ENCODE data around the gene UBE2M. TPM values are rescaled to one million over a fixed set of nuclear protein-coding genes. Genes with fewer than 3 reads are reported as not detected.

Gene UBE2M
- polyA plus RNA-seq, 1 donor (not counting 4 experiments of a cell fraction or from before 2014, with no cell fraction given) = 82.6 TPM

DNA sequence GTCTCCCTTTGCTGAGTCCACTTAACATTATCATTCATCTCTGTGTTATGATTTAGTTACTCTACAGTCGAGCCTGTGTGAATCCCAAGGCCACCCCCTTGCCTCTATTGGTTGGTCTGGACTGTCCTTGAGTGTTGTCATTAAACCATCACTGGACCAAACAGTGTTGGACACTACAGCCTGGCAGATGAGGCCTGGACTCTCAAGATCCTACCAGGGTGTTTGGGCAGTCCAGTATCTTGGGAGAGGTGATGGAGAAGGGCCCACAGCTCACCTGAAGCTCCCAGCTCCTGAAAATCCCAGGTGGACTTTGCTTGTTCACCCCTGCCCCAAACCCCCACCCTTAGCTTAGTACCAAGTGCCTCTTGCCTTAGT is 7.3 kb downstream of the UBE2M start:
- no peak overlapping the region for H2AFZ ChIP-seq (ENCODE audit: control insufficient read depth, low read length)
- H3K9me1 ChIP-seq (ENCODE audit: control insufficient read depth, extremely low read depth, insufficient read depth, low read length) = peaks cover 8% of the 10 kb centered on the region
- dilution Hi-C loops (cut with MboI; ENCODE audit: extremely low pct_ligation_motif_present, low sequenced_read_pairs) = no loop called here
- no peak overlapping the region for H3K27ac ChIP-seq (ENCODE audit: control insufficient read depth, insufficient read depth, low read length)
- peaks cover 38% of the 10 kb centered on the region for H4K20me1 ChIP-seq (ENCODE audit: control insufficient read depth, extremely low read depth, insufficient read depth, low read length)
- no peak overlapping the region for H3K9ac ChIP-seq (ENCODE audit: control insufficient read depth, extremely low read depth, insufficient read depth, low read length)
- TF ChIP-seq CTCF (optimal IDR thresholded peaks at IDR 0.05 in 1 of 3, IDR thresholded peaks at IDR 0.05 in 1 of 3, conservative IDR thresholded peaks at IDR 0.05 in 1 of 3; ENCODE audit: extremely low read depth in 1 of 3, insufficient read depth in 2 of 3, low read length in 3 of 3) (no peak), EZH2 (IDR thresholded peaks at IDR 0.05; ENCODE audit: low read length) (no peak)
- no peaks in the 10 kb centered on the region for H3K27me3 ChIP-seq (ENCODE audit: control insufficient read depth, extremely low read depth, insufficient read depth, low read length)
- H3K4me3 ChIP-seq (ENCODE audit: control insufficient read depth in 2 of 3, extremely low read depth in 1 of 3, insufficient read depth in 2 of 3, low read depth in 1 of 3, low read length in 3 of 3) = no peak overlapping the region
- peaks cover 69% of the 10 kb centered on the region for H3K79me2 ChIP-seq (ENCODE audit: control insufficient read depth, insufficient read depth, low read length)
- DNase-seq (ENCODE audit: low read depth, low spot score) (no peak), FAIRE-seq (no peak)
- no peaks in the 10 kb centered on the region for H3K9me3 ChIP-seq (ENCODE audit: control insufficient read depth, low read depth, low read length)
- H3K36me3 ChIP-seq (ENCODE audit: control insufficient read depth in 2 of 2, extremely low read depth in 1 of 2, insufficient read depth in 2 of 2, low read length in 2 of 2) = peaks cover 57 to 60% of the 10 kb centered on the region in 2 experiments
- no peak overlapping the region for H3K4me2 ChIP-seq (ENCODE audit: control insufficient read depth, extremely low read depth, insufficient read depth, low read depth, low read length)
- H3K4me1 ChIP-seq (ENCODE audit: control insufficient read depth, extremely low read depth, insufficient read depth, low read length) = peaks cover 22% of the 10 kb centered on the region

DNA sequence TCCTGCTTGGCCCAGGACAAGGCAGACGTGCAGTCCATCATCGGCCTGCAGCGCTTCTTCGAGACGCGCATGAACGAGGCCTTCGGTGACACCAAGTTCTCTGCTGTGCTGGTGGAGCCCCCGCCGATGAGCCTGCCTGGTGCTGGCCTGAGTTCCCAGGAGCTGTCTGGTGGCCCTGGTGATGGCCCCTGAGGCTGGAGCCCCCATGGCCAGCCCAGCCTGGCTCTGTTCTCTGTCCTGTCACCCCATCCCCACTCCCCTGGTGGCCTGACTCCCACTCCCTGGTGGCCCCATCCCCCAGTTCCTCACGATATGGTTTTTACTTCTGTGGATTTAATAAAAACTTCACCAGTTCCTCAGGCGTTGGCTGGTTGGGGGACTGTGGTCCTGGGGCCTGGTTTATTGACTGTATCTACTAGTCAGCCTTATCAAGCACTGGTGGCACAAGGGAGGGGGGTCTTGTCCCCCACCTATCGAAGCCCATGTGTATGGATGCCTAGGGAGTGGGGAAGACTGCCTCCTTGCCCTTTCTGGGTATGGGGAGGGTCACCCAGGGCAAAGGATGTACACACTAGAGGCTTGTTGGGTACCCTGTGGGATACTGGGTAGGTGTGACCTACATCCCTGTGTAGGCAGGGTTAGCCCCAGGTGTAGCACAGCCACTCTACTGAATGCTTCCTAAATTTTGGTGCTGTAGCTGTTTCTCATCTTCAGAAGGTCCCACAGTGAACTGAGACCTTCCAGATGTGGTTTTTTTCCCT is 7.9 kb downstream of the UBE2M start:
- peaks cover 44% of the 10 kb centered on the region for H4K20me1 ChIP-seq (ENCODE audit: control insufficient read depth, extremely low read depth, insufficient read depth, low read length)
- no peaks in the 10 kb centered on the region for H3K9me3 ChIP-seq (ENCODE audit: control insufficient read depth, low read depth, low read length)
- no peak for TF ChIP-seq CTCF (optimal IDR thresholded peaks at IDR 0.05 in 1 of 3, IDR thresholded peaks at IDR 0.05 in 1 of 3, conservative IDR thresholded peaks at IDR 0.05 in 1 of 3; ENCODE audit: extremely low read depth in 1 of 3, insufficient read depth in 2 of 3, low read length in 3 of 3)
- no peak for TF ChIP-seq EZH2 (IDR thresholded peaks at IDR 0.05; ENCODE audit: low read length)
- no peak overlapping the region for H3K9ac ChIP-seq (ENCODE audit: control insufficient read depth, extremely low read depth, insufficient read depth, low read length)
- DNase-seq (ENCODE audit: low read depth, low spot score) = no peak
- H3K27ac ChIP-seq (ENCODE audit: control insufficient read depth, insufficient read depth, low read length) = no peak overlapping the region
- H2AFZ ChIP-seq (ENCODE audit: control insufficient read depth, low read length) = no peak overlapping the region
- H3K27me3 ChIP-seq (ENCODE audit: control insufficient read depth, extremely low read depth, insufficient read depth, low read length) = no peaks in the 10 kb centered on the region
- H3K36me3 ChIP-seq (ENCODE audit: control insufficient read depth in 2 of 2, extremely low read depth in 1 of 2, insufficient read depth in 2 of 2, low read length in 2 of 2) = peaks cover 56 to 63% of the 10 kb centered on the region in 2 experiments
- H3K4me3 ChIP-seq (ENCODE audit: control insufficient read depth in 2 of 3, extremely low read depth in 1 of 3, insufficient read depth in 2 of 3, low read depth in 1 of 3, low read length in 3 of 3) = no peak overlapping the region
- peaks cover 70% of the 10 kb centered on the region for H3K79me2 ChIP-seq (ENCODE audit: control insufficient read depth, insufficient read depth, low read length)
- peaks cover 26% of the 10 kb centered on the region for H3K4me1 ChIP-seq (ENCODE audit: control insufficient read depth, extremely low read depth, insufficient read depth, low read length)
- no peak for FAIRE-seq
- dilution Hi-C loops (cut with MboI; ENCODE audit: extremely low pct_ligation_motif_present, low sequenced_read_pairs) = no loop called here
- H3K4me2 ChIP-seq (ENCODE audit: control insufficient read depth, extremely low read depth, insufficient read depth, low read depth, low read length) = no peak overlapping the region
- H3K9me1 ChIP-seq (ENCODE audit: control insufficient read depth, extremely low read depth, insufficient read depth, low read length) = peaks cover 9% of the 10 kb centered on the region

All from keratinocyte (primary cell).